Measurements from ENCODE around the gene CACNA2D1.

Gene CACNA2D1

DNA sequence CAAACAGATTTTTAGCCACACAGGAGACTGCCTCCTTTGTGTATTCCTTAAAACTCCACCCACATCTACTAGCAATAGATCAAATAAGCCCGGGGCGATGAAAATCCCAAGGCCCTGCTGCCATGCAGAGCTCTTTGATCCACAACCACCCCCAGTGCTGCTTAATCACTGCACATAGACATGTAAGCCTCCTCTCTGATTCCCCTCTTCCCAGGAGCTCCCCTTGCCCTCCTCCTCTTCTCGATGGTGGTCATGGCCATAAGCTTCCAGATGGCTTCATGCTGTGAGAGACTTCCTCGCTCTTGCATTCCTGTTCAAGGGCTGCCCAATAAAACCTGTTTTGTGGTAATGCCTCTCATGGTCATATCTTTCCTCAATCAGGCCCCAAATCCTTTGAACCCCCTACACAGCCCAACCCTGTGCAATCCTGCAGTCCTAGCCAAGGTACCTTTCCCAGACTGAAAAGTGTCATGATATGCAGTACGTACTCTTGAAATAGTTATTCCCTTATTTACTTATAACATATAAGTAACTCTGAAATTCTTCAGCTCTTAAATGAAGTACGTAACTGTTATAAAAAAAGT, 158.5 kb downstream of the CACNA2D1 start:
- TF ChIP-seq, protein P1, sequence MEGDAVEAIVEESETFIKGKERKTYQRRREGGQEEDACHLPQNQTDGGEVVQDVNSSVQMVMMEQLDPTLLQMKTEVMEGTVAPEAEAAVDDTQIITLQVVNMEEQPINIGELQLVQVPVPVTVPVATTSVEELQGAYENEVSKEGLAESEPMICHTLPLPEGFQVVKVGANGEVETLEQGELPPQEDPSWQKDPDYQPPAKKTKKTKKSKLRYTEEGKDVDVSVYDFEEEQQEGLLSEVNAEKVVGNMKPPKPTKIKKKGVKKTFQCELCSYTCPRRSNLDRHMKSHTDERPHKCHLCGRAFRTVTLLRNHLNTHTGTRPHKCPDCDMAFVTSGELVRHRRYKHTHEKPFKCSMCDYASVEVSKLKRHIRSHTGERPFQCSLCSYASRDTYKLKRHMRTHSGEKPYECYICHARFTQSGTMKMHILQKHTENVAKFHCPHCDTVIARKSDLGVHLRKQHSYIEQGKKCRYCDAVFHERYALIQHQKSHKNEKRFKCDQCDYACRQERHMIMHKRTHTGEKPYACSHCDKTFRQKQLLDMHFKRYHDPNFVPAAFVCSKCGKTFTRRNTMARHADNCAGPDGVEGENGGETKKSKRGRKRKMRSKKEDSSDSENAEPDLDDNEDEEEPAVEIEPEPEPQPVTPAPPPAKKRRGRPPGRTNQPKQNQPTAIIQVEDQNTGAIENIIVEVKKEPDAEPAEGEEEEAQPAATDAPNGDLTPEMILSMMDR (conservative IDR thresholded peaks at IDR 0.05; ENCODE audit: low read depth, low read length), result no peak
- DNase-seq (ENCODE audit: low read depth), result no peak
- H3K4me3 ChIP-seq (ENCODE audit: low read length), result no peak overlapping the region

DNA sequence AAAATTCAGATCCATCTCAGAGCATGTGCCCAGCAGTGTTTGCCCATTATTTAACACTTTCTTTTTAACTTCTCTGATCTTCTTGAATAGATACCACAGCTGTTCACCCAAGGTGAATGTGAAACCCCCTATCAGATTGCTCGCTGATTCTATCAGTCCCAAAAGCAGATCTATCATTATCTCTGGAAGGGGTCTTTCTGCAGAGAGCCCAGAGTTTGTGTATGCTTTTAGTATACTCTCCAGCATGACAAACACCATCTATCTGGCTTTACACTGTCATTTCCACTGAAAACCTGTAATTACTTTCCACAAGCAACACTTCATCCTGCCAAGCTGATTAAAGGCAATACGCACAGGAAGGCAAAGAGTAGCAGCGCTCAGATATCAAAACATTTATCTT, 168.2 kb downstream of the CACNA2D1 start:
- no peak for DNase-seq (ENCODE audit: low read depth)
- no peak overlapping the region for H3K4me3 ChIP-seq (ENCODE audit: low read length)
- TF ChIP-seq, protein P1 (conservative IDR thresholded peaks at IDR 0.05; ENCODE audit: low read depth, low read length), result no peak

DNA sequence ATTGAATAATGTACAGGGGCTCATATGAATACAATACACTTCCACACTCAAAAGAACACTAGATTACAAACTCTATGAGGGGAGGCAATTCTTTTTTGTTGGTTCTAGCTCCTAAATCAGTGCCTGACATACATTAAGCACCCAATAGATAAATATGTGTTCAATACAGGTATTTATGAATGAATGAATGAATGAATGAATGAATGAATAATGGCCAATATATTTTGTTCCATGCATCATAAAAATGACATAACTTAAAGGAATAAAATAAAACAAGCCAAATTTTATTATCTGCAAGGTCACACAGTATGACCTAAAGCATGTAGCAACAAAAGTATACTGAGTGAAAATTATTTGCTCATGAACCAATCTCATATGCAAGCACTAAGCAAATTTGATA, 168.9 kb downstream of the CACNA2D1 start:
- no peak overlapping the region for H3K4me3 ChIP-seq (ENCODE audit: low read length)
- TF ChIP-seq, protein P1 (conservative IDR thresholded peaks at IDR 0.05; ENCODE audit: low read depth, low read length), result no peak
- no peak for DNase-seq (ENCODE audit: low read depth)

DNA sequence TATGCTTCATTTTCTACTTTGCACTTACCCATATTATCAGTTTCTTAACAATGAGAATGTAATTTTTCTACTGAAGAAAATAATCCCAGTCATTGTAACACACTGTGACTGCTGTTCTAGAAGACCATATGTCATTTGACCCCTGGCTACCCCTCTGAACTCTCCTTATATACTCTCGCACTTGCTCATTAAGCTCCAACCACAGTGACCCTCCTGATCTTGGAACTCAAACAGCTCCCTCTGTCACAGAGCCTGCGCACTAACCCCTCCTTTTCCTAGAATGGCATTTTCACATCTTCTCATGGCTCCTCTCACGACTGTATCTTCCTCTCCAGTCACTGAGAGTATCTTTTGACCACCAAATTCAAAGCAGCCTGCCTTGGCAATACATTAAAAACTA, 169.7 kb downstream of the CACNA2D1 start:
- H3K4me3 ChIP-seq (ENCODE audit: low read length), result no peak overlapping the region
- no peak for DNase-seq (ENCODE audit: low read depth)
- TF ChIP-seq, protein P1 (conservative IDR thresholded peaks at IDR 0.05; ENCODE audit: low read depth, low read length), result no peak

DNA sequence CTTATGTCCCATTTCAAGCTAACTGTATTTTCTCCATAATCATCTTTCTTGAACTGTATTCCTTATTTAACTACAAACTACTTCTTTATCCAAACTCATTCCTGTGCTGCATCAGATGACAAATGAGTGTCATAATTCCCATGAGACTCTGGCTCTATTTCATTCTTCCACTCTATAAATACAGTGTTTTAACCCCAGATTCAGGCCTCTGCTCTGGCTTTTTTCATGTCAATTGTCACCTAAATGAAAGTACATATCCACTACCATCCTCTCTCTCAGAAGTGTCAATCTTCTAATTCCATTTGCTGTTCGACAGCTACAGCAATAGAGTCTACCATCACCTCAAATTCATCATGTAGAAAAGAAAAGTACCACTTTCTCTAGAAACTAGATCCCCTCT, 172.7 kb downstream of the CACNA2D1 start:
- DNase-seq (ENCODE audit: low read depth), result no peak
- no peak overlapping the region for H3K4me3 ChIP-seq (ENCODE audit: low read length)
- TF ChIP-seq, protein P1 (conservative IDR thresholded peaks at IDR 0.05; ENCODE audit: low read depth, low read length), result no peak

DNA sequence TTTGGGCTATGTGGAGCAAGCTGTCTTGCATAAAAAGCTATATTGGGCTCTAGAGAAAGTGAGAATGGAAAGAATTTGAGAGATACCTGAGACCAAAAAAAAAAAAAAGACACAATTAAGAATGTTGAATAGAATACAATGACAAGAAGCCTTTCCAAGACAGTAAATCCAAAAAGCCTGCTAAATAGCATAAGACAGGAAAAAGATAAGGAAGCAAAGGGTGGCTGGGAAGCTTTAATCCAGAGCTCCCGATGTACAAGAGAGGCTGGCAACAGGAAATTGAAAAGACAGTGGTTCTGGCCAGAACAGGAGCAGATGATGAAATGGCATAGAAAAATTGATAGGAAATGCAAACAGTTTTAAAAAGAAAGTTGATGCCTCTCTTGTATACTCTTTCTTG, 174.9 kb downstream of the CACNA2D1 start:
- no peak overlapping the region for H3K4me3 ChIP-seq (ENCODE audit: low read length)
- DNase-seq (ENCODE audit: low read depth), result no peak
- TF ChIP-seq, protein P1 (conservative IDR thresholded peaks at IDR 0.05; ENCODE audit: low read depth, low read length), result no peak

DNA sequence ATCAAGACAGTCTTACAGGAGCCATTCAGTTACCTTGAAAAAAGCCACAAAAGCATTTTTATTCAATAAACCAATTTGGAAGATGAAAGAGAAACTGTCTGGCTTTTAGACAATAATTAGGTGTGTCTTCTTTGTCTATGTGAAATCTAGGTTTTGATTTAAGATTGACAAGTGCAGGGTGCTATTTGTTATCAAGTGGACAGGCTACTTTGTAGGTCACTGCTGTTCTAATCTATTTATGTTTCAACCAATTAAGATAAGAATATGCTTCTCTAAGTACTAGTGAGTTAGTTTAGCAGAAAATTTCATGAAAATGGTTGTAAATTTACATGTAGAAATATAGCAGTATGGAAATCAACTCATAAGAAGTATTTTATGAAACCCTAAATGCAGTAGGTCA, 177.5 kb downstream of the CACNA2D1 start:
- TF ChIP-seq, protein P1 (conservative IDR thresholded peaks at IDR 0.05; ENCODE audit: low read depth, low read length), result no peak
- H3K4me3 ChIP-seq (ENCODE audit: low read length), result no peak overlapping the region
- no peak for DNase-seq (ENCODE audit: low read depth)
